NCI-H82 (cell line): ENCODE data around the gene BMERB1.
"Not testable (repeated sequence)": the region's sequence is repeated elsewhere in the genome, so short reads cannot be mapped to it uniquely, and the experiment has no call there.

Experiments
- DNase-seq: peaks from one replicate; lab custom pipeline; 2025; lab: John Stamatoyannopoulos, UW

Gene BMERB1

DNA sequence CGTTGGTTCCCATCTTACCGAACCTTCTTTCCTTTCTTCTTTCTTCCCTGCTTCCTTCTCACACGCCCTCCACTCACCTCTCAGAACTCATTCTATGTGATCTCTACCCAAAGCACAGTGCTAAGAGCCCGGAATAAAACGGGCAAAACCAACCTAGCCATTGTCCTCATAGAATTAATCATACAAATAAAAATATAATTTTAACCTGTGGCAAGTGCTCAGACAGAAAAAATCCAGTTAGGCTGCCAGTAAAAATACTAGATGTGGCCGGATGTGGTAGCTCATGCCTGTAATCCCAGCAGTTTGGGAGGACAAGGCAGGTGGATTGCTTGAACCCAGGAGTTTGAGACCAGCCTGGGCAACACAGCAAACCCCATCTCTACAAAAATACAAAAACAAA, 27.0 kb downstream of the BMERB1 start:
- no peak for DNase-seq

GRCh38 chr16:15464401-15465186, 30.2 kb downstream of the BMERB1 start:
- DNase-seq = no peak

GRCh38 chr16:15466131-15466530, 31.7 kb downstream of the BMERB1 start:
- DNase-seq = no peak

- DNase-seq = peak; percentile 51
Measured at GRCh38 chr16:15466886-15467781, 32.7 kb downstream of the BMERB1 start.

GRCh38 chr16:15476971-15477370, 42.6 kb downstream of the BMERB1 start:
- DNase-seq = not testable (repeated sequence)

- DNase-seq = no peak
Measured at GRCh38 chr16:15477802-15478201, 43.4 kb downstream of the BMERB1 start.

- DNase-seq = peak; percentile 53
Measured at GRCh38 chr16:15482068-15482747, 47.8 kb downstream of the BMERB1 start.

DNA sequence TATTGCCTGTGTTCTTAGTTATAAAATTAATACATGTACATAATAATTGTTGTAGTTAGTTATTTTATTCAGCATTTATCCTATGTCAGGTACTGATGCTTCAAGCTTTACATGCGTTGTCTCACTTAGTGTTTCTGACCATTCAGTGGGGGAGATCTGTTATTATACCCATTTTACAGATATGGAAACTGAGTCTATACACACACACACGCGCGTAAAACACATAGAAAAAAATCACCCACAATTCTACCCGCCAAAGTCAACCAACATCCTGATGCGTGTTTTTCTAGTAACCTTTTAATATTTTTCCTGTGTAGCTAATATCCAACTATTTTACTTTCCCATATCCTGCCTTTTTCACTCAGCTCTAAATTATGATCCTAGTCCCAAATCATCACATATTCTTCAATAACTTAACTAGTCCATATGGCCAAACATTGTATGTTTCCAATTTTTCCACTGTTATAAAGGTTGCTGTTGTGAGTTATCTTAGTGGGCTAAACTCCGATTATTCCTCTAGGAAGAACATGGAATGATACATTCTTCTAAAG, 48.4 kb downstream of the BMERB1 start:
- DNase-seq = no peak

DNA sequence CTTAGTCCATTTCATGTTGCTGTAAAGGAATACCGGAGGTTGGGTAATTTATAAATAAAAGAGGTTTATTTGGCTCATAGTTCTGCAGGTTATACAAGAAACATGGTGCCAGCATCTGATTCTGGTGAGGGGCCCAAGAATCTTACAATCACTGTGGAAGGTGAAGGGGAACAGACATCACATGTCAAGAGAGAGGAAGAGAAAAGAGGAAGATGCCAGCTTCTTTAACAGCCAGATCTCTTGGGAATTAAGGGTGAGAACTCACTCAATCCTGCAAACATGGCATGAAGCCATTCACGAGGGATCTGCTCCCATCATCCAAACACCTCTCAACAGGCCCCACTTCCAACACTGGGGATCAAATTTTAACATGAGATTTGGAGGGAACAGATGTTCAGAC, 49.5 kb downstream of the BMERB1 start:
- peak; percentile 60 for DNase-seq

DNA sequence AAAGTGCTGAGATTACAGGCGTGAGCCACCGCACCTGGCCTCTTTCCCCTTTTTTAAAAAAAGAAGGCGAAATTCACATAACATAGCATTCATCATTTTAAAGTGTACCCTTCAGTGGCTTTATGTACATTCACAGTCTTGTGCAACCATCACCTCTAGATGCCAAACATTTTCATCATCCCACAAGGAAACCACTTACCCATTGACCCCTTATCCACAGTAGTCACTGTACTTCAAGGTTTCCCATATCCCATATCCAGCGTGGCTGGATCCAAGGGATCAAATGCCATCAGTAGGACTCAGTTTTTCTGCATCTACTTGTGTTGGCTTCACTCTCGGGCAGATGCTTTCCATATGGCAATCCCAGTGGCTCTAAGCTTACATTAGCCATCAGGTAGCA, 50.3 kb downstream of the BMERB1 start:
- no peak for DNase-seq

GRCh38 chr16:15485175-15485574, 50.8 kb downstream of the BMERB1 start:
- no peak for DNase-seq

DNA sequence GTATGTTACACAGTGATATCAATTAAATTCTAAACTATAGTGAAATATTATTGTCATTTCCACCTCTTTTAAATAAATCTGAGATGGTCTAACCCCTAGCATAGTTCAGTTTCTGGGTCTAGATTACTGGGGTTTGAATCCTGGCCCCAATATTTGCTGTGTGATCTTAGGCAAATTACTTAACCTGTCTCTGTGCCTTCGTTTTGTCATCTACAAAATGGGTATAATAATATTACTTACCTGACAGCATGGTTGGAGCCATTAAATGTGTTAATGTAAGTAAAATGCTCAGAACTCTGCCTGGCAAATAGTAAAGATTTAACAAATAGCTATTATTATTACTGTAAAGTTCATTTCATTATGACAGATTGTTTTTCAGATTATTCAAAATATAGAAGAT, 52.3 kb downstream of the BMERB1 start:
- no peak for DNase-seq

DNA sequence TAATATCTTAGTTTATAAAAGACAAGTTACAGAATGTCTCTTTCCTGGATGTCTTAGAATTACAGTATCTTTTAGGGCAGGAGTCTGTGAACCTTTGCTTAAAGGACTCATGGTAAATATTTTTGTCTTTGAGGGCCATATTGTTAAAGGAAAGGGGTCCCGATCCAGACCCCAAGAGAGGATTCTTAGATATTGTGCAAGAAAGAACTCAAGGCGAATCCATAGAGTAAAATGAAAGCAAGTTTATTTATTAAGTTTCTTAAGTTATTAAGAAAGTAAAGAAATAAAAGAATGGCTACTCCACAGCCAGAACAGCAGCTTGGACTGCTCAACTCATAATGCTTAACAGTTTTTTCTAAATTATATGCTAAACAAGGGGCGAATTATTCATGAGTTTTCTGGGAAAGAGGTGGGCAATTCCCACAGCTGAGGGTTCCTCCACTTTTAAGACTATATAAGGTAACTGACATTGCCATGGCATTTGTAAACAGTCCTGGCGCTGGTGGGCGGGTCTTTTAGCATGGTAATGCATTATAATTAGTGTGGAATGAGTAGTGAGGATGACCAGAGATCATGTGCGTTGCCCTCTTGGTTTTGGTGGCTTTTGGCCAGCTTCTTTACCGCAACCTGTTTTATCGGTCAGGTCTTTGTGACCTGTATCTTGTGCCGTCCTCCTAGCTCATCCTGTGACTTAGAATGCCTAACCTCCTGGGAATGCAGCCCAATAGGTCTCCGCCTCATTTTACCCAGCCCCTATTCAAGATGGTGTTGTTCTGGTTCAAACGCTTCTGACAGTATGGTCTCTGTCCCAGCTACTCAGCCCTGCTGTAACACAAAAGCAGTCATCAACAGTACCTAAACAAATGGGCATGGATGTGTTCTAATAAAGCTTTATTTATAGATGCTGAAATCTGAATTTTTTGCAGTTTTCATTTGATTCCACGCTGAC, 53.2 kb downstream of the BMERB1 start:
- DNase-seq = no peak

- DNase-seq = no peak
Measured at GRCh38 chr16:15489016-15489415, 54.6 kb downstream of the BMERB1 start.

DNA sequence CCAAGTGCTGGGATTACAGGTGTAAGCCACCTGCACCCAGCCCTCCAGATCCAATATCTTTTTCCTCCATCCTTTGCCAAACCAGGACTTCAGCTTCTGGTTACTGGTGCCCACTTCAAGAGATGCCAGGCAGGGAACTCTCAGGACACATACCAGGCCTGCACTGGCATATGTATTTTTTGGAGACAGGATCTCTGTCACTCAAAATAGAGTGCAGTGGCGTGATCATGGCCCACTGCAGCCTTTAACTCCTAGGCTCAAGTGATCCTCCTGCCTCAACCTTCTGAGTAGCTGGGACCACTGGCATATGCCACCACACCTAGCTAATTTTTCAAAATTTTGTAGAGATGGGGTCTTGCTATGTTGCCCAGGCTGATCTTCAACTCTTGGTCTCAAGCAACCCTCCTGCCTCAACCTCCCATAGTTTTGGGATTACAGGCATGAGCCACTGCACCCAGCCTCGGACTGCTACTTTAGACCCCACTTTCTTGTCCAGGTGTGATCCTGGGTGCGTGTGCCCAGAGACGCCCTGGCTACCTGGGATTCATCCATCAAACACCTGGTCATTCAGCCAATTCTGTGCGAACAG, 55.8 kb downstream of the BMERB1 start:
- DNase-seq = no peak

GRCh38 chr16:15491411-15491810, 57.0 kb downstream of the BMERB1 start:
- DNase-seq = no peak

DNA sequence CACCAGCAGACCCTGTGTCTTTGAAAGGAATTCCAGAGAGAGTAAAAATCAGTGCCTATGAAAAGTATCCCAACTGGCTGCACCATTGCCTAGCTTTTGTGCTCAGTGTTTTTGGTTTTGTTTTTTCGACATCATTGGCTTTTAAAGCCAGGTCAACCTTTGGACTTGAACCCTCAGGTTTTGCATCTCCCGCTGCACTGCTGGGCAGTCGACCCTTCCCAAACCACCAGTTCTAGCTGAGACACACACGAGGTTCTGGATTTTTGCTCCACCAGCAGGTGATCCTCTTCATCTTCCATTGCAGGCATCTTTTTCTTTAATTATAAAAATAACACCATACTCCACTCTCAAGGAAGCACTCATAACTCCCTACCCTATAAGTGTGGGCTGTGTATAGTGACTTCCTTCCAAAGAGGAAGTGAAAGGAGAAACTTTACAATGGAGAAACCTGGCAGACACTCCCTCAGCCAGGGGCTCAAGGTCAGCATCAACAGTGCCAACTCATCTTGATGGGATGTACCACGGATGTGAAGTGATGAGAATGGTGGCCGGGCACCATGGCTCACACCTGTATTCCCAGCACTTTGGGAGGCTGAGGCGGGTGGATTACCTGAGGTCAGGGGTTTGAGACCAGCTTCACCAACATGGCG, 57.8 kb downstream of the BMERB1 start:
- DNase-seq = no peak

DNA sequence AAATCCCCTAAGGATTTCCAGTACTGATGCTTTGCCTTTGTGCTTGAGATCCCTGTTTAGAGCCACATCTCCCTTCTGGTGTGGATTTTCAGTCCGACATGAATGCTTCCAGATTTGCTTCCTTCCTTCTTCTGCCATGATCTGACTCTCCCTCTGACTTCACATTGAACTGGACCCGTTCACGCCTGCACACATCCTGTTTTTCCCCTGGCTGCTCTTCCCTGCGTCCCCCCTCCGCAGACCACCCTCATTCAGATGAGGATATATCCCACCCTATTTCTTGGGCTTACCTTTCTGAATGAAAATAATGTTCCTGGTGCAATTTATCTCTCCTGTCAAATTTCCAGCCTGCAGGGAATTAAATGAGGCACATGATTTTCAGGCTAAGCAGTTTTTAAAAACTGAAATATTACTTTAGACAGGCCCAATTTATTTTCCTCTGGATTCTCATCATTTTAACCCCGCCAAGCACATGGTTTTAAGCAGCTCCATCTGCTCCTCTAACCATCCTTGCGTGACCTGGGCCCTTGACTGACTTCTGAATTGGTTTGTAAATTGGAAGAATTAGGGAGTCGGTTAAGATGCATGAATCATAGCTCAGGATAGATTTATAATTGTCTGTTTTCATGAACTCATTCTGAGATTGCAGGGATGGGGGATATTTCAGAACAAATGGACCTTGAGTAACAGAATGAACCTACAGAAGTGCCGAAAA, 59.2 kb downstream of the BMERB1 start:
- peak; percentile 53 for DNase-seq

- DNase-seq = no peak
Measured at GRCh38 chr16:15494236-15494635, 59.8 kb downstream of the BMERB1 start.

DNA sequence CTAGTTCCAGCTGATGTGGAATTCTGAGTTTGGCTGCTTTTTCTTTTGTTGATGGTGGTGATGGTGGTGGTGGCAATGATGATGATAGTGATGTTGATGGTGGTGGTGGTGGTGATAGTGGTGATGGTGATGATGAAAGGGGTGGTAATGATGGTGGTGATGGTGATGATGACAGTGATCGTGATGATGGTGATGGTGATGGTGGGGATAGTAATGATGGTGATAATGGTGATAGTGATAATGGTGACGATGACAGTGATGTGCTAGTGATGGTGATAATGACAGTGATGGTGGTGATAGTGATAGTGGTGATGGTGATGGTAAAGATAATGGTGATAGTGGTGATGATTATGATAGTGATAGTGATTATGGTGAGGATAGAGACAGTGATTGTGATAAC, 61.5 kb downstream of the BMERB1 start:
- no peak for DNase-seq
